Nasal cavity respiratory epithelium epithelial cell of viscerocranial mucosa (primary cell): Measurements from ENCODE around the gene FAM236D. TPM values are rescaled to one million over a fixed set of nuclear protein-coding genes. Genes with fewer than 3 reads are reported as not detected.

ENCODE experiments used
- total RNA-seq: library from RNA; depleted of rRNA; stranded (reverse); fragments of >200 nt; gene quantifications from 2 replicates; pipeline ENCODE4 v1.2.3, GENCODE V29; 2014

The FAM236D gene
- total RNA-seq: not detected in 2 replicates

GRCh38 chrX:72808110-72808509, at the start of gene FAM236D:
FAM236D (minus strand) TSS chrX:72808210; CDS start chrX:72808110, 100 bp downstream.

GRCh38 chrX:72782560-72782959, 25.4 kb downstream of the FAM236D start, which contains the start of gene FAM236B:
FAM236B (minus strand) TSS chrX:72782660; CDS start chrX:72782560, 100 bp downstream.

GRCh38 chrX:72776653-72777466, 31.1 kb downstream of the FAM236D start, which contains the start of gene DMRTC1B:
DMRTC1B (plus strand) TSS chrX:72776890; CDS start chrX:72845136, 68,246 bp downstream.

Other genes starting within 250 kb of the FAM236D start
- gene HDAC8, start 235.4 kb downstream of the FAM236D start, total RNA-seq: 12.3 and 32.2 TPM in 2 replicates
- 21.6 and 24.9 TPM in 2 replicates for gene PHKA1, start 93.9 kb downstream of the FAM236D start, total RNA-seq
- not detected in 2 replicates for gene DMRTC1B, start 31.3 kb downstream of the FAM236D start, total RNA-seq
- gene FAM236B, start 25.6 kb downstream of the FAM236D start, total RNA-seq: not detected in 2 replicates
- gene FAM236C, start 104.4 kb upstream of the FAM236D start, total RNA-seq: not detected in 2 replicates
- gene FAM236A, start 130.0 kb upstream of the FAM236D start, total RNA-seq: not detected in 2 replicates
- not detected in 2 replicates for gene DMRTC1, start 135.6 kb upstream of the FAM236D start, total RNA-seq
- not detected in 2 replicates for gene PABPC1L2B, start 194.7 kb upstream of the FAM236D start, total RNA-seq